Endothelial cell of umbilical vein (primary cell): ENCODE data around the gene DOCK7. TPM values are rescaled to one million over a fixed set of nuclear protein-coding genes. Genes with fewer than 3 reads are reported as not detected.

Experiments
- BruUV-seq: library from RNA; stranded (reverse); fragments of 400-500 nt; replicated peaks from 2 replicates; lab custom pipeline; 2021; lab: Mats Ljungman, UMichigan
- CTCF ChIA-PET: fragments of 300-600, 350-600 bp; sonication (Branson Sonifier 250); formaldehyde crosslinking; loops from one replicate; lab custom pipeline; 2021; ENCODE audit warnings: antibody characterized with exemption, inconsistent platforms; lab: Charles Lee
- POLR2A ChIA-PET: fragments of 300-600, 350-600 bp; sonication (Branson Sonifier 250); formaldehyde crosslinking; loops from one replicate; lab custom pipeline; 2021; ENCODE audit warnings: antibody characterized with exemption, inconsistent platforms; lab: Charles Lee
- DNase-seq: peaks from one replicate; pipeline ENCODE4 v3.0.0-alpha.2; 2011; ENCODE audit warnings: low read depth, low spot score
- FAIRE-seq: peaks from 2 replicates; lab custom pipeline; 2011; peaks lifted over from hg19 to GRCh38; lab: Jason Lieb, UNC
- H2AFZ ChIP-seq: 2 replicates; pipeline ENCODE4 v1.6.0; 2012; ENCODE audit warnings: low read depth, low read length, control low read depth, inconsistent platforms
- H3K27ac ChIP-seq: 2 replicates; pipeline ENCODE4 v1.5.1; 2011; ENCODE audit warnings: low read depth, mild to moderate bottlenecking, control low read depth, low read length, moderate library complexity; ENCODE audit not compliant: insufficient read depth
- H3K27me3 ChIP-seq, 2 experiments: 2 replicates each; pipeline versions ENCODE4 v1.6.0 to v1.6.1; 2011; ENCODE audit warnings: low read length in 2 of 2, mixed read lengths in 1 of 2; ENCODE audit not compliant: control insufficient read depth in 2 of 2, insufficient read depth in 2 of 2
- H3K36me3 ChIP-seq, 2 experiments: 2 replicates in 1 of 2; 3 replicates in 1 of 2; pipeline ENCODE4 v1.5.1; 2011; ENCODE audit warnings: low read length in 2 of 2, mild to moderate bottlenecking in 1 of 2, moderate library complexity in 1 of 2; ENCODE audit not compliant: control insufficient read depth in 2 of 2, insufficient read depth in 2 of 2; ENCODE audit errors: extremely low read depth in 1 of 2
- H3K4me1 ChIP-seq: 3 replicates; pipeline ENCODE4 v1.5.1; 2011; ENCODE audit warnings: mild to moderate bottlenecking, low read length; ENCODE audit not compliant: control insufficient read depth, insufficient read depth; ENCODE audit errors: extremely low read depth
- H3K4me2 ChIP-seq: 2 replicates; pipeline ENCODE4 v1.6.1; 2011; ENCODE audit warnings: low read length, control low read depth, mixed read lengths; ENCODE audit not compliant: insufficient read depth
- H3K4me3 ChIP-seq, 3 experiments: fragments of 200-600 bp in 1 of 3; sonication (generic), shearing (Covaris generic) in 1 of 3; replicated peaks in 1 of 3; 2 replicates each; pipeline ENCODE4 v1.5.1; 2011 to 2016; ENCODE audit warnings: control low read depth in 3 of 3, low read length in 3 of 3, mild to moderate bottlenecking in 2 of 3, inconsistent platforms in 1 of 3, low read depth in 1 of 3, moderate library complexity in 1 of 3; ENCODE audit not compliant: insufficient read depth in 1 of 3
- H3K79me2 ChIP-seq: 2 replicates; pipeline ENCODE4 v1.6.0; 2012; ENCODE audit warnings: low read length, inconsistent platforms; ENCODE audit not compliant: control insufficient read depth, insufficient read depth
- H3K9ac ChIP-seq: replicated peaks from 2 replicates; pipeline ENCODE3; 2011; ENCODE audit warnings: low read length, control low read depth; ENCODE audit not compliant: insufficient read depth; ENCODE audit errors: extremely low read depth
- H3K9me1 ChIP-seq: replicated peaks from 3 replicates; pipeline ENCODE4 v1.6.0; 2011; ENCODE audit warnings: mild to moderate bottlenecking, low read length; ENCODE audit not compliant: control insufficient read depth, insufficient read depth; ENCODE audit errors: extremely low read depth
- H3K9me3 ChIP-seq: replicated peaks from 2 replicates; pipeline ENCODE4 v1.5.1; 2012; ENCODE audit warnings: low read length, inconsistent platforms; ENCODE audit not compliant: control insufficient read depth, insufficient read depth
- H4K20me1 ChIP-seq: replicated peaks from 2 replicates; pipeline ENCODE3; 2011; ENCODE audit warnings: mild to moderate bottlenecking, low read length; ENCODE audit not compliant: control insufficient read depth, insufficient read depth; ENCODE audit errors: extremely low read depth
- CTCF ChIP-seq, 2 donors: IDR thresholded peaks; 1 replicate in 1 of 2; 2 replicates in 1 of 2; pipeline ENCODE4 v1.5.1; 2011; ENCODE audit warnings: low read length in 2 of 2, mild to moderate bottlenecking in 2 of 2, moderate library complexity in 2 of 2, control low read depth in 1 of 2, inconsistent platforms in 1 of 2, low read depth in 1 of 2; ENCODE audit not compliant: insufficient read depth in 1 of 2; ENCODE audit errors: extremely low read depth in 1 of 2
- EZH2 ChIP-seq: IDR thresholded peaks from 2 replicates; pipeline ENCODE4 v1.6.1; 2012; ENCODE audit warnings: borderline replicate concordance, low read depth, mild to moderate bottlenecking, moderate library complexity, low read length, inconsistent platforms; ENCODE audit not compliant: severe bottlenecking
- FOS ChIP-seq: IDR thresholded peaks from 2 replicates; pipeline ENCODE4 v1.6.1; 2011; ENCODE audit warnings: mild to moderate bottlenecking, low read length, moderate library complexity, borderline replicate concordance; ENCODE audit not compliant: insufficient read depth
- GATA2 ChIP-seq: IDR thresholded peaks from 2 replicates; pipeline ENCODE4 v1.7.0; 2011; ENCODE audit warnings: low read depth, mild to moderate bottlenecking, moderate library complexity, mixed read lengths, low read length; ENCODE audit not compliant: insufficient read length, insufficient read depth
- JUN ChIP-seq: IDR thresholded peaks from 2 replicates; pipeline ENCODE4 v1.6.1; 2011; ENCODE audit warnings: borderline replicate concordance, low read depth; ENCODE audit not compliant: insufficient read length, insufficient read depth
- MAX ChIP-seq: IDR thresholded peaks from 2 replicates; pipeline ENCODE4 v1.6.1; 2011; ENCODE audit not compliant: insufficient read depth, insufficient read length
- MYC ChIP-seq: IDR thresholded peaks from one replicate; pipeline ENCODE4 v1.6.1; 2011; ENCODE audit warnings: mild to moderate bottlenecking, low read depth, low read length
- POLR2A ChIP-seq: IDR thresholded peaks from 2 replicates; pipeline ENCODE4 v1.6.1; 2012; ENCODE audit warnings: low read depth, mild to moderate bottlenecking, control low read depth, low read length
- POLR2AphosphoS5 ChIP-seq: IDR thresholded peaks from 2 replicates; pipeline ENCODE4 v1.6.1; 2012; ENCODE audit warnings: low read depth, mild to moderate bottlenecking, control low read depth, low read length, moderate library complexity; ENCODE audit not compliant: insufficient read depth
- dilution Hi-C: fragments of 300-500 bp; cut with MboI; formaldehyde crosslinking; loops from one replicate; pipeline ENCODE4 v1.15.0; 2019; ENCODE audit warnings: low sequenced_read_pairs; ENCODE audit not compliant: extremely low pct_ligation_motif_present
- intact Hi-C: fragments of 100-400 bp; cut with micrococcal nuclease; formaldehyde crosslinking; loops from one replicate; pipeline ENCODE4 v1.10.0; 2022
- polyA plus RNA-seq, 4 experiments: library from polyadenylated mRNA; depleted of rRNA in 3 of 4; stranded (reverse) in 3 of 4; unstranded in 1 of 4; fragments of >200 nt; gene quantifications; 2 replicates each; pipeline versions ENCODE4 v1.2.1 to v1.2.3, GENCODE V29; 2011 to 2012; ENCODE audit warnings: missing spikeins in 1 of 4
- total RNA-seq: library from RNA; stranded (reverse); gene quantifications from 2 replicates; pipeline ENCODE4 v1.2.3, GENCODE V29; 2021

Gene DOCK7
- total and polyA plus RNA-seq, 2 donors (not counting 3 experiments of a cell fraction or from before 2014, with no cell fraction given), result 9.4 to 31.9 TPM

GRCh38 chr1:62593825-62594394 lies 94.3 kb downstream of the DOCK7 start:
- FAIRE-seq (no peak), DNase-seq (no peak)
- Histone ChIP-seq H3K27me3 (no peaks in the 10 kb centered on the region), H3K9me1 (no peaks in the 10 kb centered on the region), H3K27ac (no peak overlapping the region), H3K36me3 (no peaks in the 10 kb centered on the region), H3K79me2 (no peaks in the 10 kb centered on the region), H3K4me1 (no peaks in the 10 kb centered on the region), H3K4me2 (no peak overlapping the region), H3K9me3 (no peaks in the 10 kb centered on the region), H3K4me3 (no peak overlapping the region), H3K9ac (no peak overlapping the region), H2AFZ (no peak overlapping the region), H4K20me1 (no peaks in the 10 kb centered on the region)
- intact Hi-C loops (no loop called here), dilution Hi-C loops (no loop called here)
- no peak for TF ChIP-seq MYC
- no peak for TF ChIP-seq FOS
- TF ChIP-seq MAX, result no peak
- no peak for TF ChIP-seq GATA2
- TF ChIP-seq JUN, result no peak
- no peak for TF ChIP-seq EZH2
- TF ChIP-seq CTCF (IDR thresholded peaks at IDR 0.05; ENCODE audit: extremely low read depth in 1 of 2, insufficient read depth in 1 of 2, low read depth in 1 of 2, low read length in 2 of 2), result no peak
- TF ChIP-seq POLR2AphosphoS5, result no peak
- no peak for TF ChIP-seq POLR2A
- BruUV-seq, result no TSS peak
- POLR2A ChIA-PET, result no interaction called here
- CTCF ChIA-PET, result no interaction called here
